ENCODE measurements around the gene ABTB2.

The ABTB2 gene

DNA sequence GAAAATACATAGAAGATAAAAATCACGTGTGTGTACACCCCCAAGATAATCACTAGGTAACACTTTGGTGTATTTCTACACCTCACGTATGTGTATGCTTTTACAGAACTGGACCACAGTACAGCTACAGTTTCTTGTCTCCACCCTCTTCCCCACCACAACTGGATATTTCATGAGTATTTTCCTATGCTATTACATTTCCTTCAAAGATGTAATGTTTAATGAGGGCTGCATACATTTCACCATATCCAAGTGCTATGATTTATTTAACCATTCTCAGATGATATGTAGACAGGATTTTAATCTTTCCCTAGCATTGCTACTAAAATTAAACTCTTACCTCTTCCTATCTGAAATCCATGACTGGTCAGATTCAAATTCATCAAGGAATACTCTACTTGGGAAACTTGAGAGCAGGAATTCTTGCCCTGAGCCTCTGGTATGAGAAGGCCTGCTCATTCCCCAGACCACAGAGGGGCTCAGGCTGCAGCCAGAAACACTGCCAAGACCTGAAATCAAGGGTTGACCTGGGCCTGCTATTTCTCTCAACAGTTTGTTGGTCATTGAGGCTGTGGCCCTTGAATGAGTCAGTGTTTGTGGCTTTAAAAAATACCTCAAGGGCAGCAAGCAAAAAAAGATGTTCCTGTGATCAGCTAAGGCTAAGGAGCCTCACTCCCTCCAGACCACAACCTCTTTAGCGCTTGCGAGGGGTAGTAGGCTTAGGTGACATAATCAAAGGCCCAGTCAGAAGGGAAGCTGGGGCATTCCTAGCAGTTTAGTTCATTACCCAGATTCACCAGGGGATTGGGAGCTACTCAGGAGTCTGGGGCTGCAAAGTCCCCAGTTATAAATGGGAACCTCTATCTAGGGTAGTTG is 55.5 kb downstream of the ABTB2 start:
- Histone ChIP-seq H3K4me3 (replicated peaks; ENCODE audit: low read depth, low read length) (no peak overlapping the region), H3K36me3 (ENCODE audit: control insufficient read depth, insufficient read depth, low read length) (no peaks in the 10 kb centered on the region), H3K27me3 (replicated peaks; ENCODE audit: control insufficient read depth, insufficient read depth, low read length) (no peaks in the 10 kb centered on the region)
- no peak for TF ChIP-seq CTCF (IDR thresholded peaks at IDR 0.05; ENCODE audit: insufficient read depth, low read length, poor library complexity, severe bottlenecking)
- peak; percentile 25 for DNase-seq (ENCODE audit: extremely low read depth, insufficient read length)

- no peak overlapping the region for H3K4me3 ChIP-seq (replicated peaks; ENCODE audit: low read depth, low read length)
- no peak for TF ChIP-seq CTCF (IDR thresholded peaks at IDR 0.05; ENCODE audit: insufficient read depth, low read length, poor library complexity, severe bottlenecking)
Observed at GRCh38 chr11:34300926-34301295, 56.9 kb downstream of the ABTB2 start.

GRCh38 chr11:34300026-34300925 is 57.5 kb downstream of the ABTB2 start:
- Histone ChIP-seq H3K4me3 (replicated peaks; ENCODE audit: low read depth, low read length) (no peak overlapping the region), H3K36me3 (ENCODE audit: control insufficient read depth, insufficient read depth, low read length) (no peaks in the 10 kb centered on the region), H3K27me3 (replicated peaks; ENCODE audit: control insufficient read depth, insufficient read depth, low read length) (no peaks in the 10 kb centered on the region)
- no peak for TF ChIP-seq CTCF (IDR thresholded peaks at IDR 0.05; ENCODE audit: insufficient read depth, low read length, poor library complexity, severe bottlenecking)
- no peak for DNase-seq (ENCODE audit: extremely low read depth, insufficient read length)

More at GRCh38 chr11:34300926-34301295, 56.9 kb downstream of the ABTB2 start:
- no peak for DNase-seq (ENCODE audit: extremely low read depth, insufficient read length)
- Histone ChIP-seq H3K27me3 (replicated peaks; ENCODE audit: control insufficient read depth, insufficient read depth, low read length) (no peaks in the 10 kb centered on the region), H3K36me3 (ENCODE audit: control insufficient read depth, insufficient read depth, low read length) (no peaks in the 10 kb centered on the region)

- Histone ChIP-seq H3K27me3 (replicated peaks; ENCODE audit: control insufficient read depth, insufficient read depth, low read length) (peaks cover under 1% of the 10 kb centered on the region; the same call in 1 of the 2 replicates), H3K36me3 (ENCODE audit: control insufficient read depth, insufficient read depth, low read length) (no peaks in the 10 kb centered on the region), H3K4me3 (replicated peaks; ENCODE audit: low read depth, low read length) (no peak overlapping the region)
- TF ChIP-seq CTCF (IDR thresholded peaks at IDR 0.05; ENCODE audit: insufficient read depth, low read length, poor library complexity, severe bottlenecking): no peak
- DNase-seq (ENCODE audit: extremely low read depth, insufficient read length): no peak
Observed at GRCh38 chr11:34299284-34299972, 58.4 kb downstream of the ABTB2 start.

DNA sequence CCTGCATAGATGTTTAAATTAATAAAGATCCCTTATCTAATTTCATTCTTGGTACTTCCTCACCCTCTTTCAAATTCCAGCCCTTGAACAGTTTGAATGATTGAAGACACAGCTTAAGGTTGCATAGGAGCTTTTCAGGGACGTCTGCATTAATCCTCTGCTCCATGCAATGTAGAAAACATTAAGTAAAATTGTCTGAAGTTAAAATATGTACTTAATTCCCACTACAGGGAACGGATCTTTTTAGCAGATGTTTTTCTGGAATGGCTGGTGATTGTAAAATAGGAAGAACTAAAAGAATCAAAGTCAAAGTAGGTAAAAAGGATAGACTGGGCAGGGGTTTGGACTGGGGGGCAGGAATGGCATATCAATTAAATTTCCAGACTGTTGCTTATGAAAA is 58.9 kb downstream of the ABTB2 start:
- Histone ChIP-seq H3K36me3 (ENCODE audit: control insufficient read depth, insufficient read depth, low read length) (no peaks in the 10 kb centered on the region), H3K4me3 (replicated peaks; ENCODE audit: low read depth, low read length) (no peak overlapping the region), H3K27me3 (replicated peaks; ENCODE audit: control insufficient read depth, insufficient read depth, low read length) (peaks cover 2% of the 10 kb centered on the region; the same call in 1 of the 2 replicates)
- DNase-seq (ENCODE audit: extremely low read depth, insufficient read length): no peak
- no peak for TF ChIP-seq CTCF (IDR thresholded peaks at IDR 0.05; ENCODE audit: insufficient read depth, low read length, poor library complexity, severe bottlenecking)

All from GM06990 (cell line).